Astrocyte (in vitro differentiated cells and primary cell): Measurements from ENCODE around the gene CORIN. TPM values are rescaled to one million over a fixed set of nuclear protein-coding genes. Genes with fewer than 3 reads are reported as not detected.

Experiments
- DNase-seq: peaks from one replicate; pipeline ENCODE4 v3.0.0-alpha.2; 2010; ENCODE audit warnings: low read depth
- FAIRE-seq: peaks from 2 replicates; lab custom pipeline; 2011; peaks lifted over from hg19 to GRCh38; lab: Jason Lieb, UNC
- H2AFZ ChIP-seq: 2 replicates; pipeline ENCODE4 v1.6.0; 2012; ENCODE audit warnings: low read depth, low read length, inconsistent platforms
- H3K27ac ChIP-seq: 2 replicates; pipeline ENCODE4 v1.5.1; 2011; ENCODE audit warnings: low read depth, low read length, inconsistent platforms
- H3K27me3 ChIP-seq: 2 replicates; pipeline ENCODE4 v1.6.0; 2011; ENCODE audit warnings: low read length, inconsistent platforms; ENCODE audit not compliant: insufficient read depth
- H3K36me3 ChIP-seq: 2 replicates; pipeline ENCODE4 v1.5.1; 2011; ENCODE audit warnings: low read length, inconsistent platforms; ENCODE audit not compliant: insufficient read depth
- H3K4me1 ChIP-seq: 2 replicates; pipeline ENCODE4 v1.5.1; 2011; ENCODE audit warnings: low read length, inconsistent platforms; ENCODE audit not compliant: insufficient read depth
- H3K4me2 ChIP-seq: 2 replicates; pipeline ENCODE4 v1.6.0; 2012; ENCODE audit warnings: low read length, inconsistent platforms
- H3K4me3 ChIP-seq: 2 replicates; pipeline ENCODE4 v1.5.1; 2011; ENCODE audit warnings: low read depth, mild to moderate bottlenecking, low read length, inconsistent platforms; ENCODE audit not compliant: insufficient read depth
- H3K79me2 ChIP-seq: 2 replicates; pipeline ENCODE4 v1.6.0; 2012; ENCODE audit warnings: mild to moderate bottlenecking, low read length, inconsistent platforms; ENCODE audit not compliant: insufficient read depth
- H3K9ac ChIP-seq: 2 replicates; pipeline ENCODE4 v1.6.0; 2012; ENCODE audit warnings: mild to moderate bottlenecking, low read length, inconsistent platforms
- H3K9me3 ChIP-seq: 2 replicates; pipeline ENCODE4 v1.5.1; 2012; ENCODE audit warnings: low read depth, mild to moderate bottlenecking, low read length, inconsistent platforms; ENCODE audit not compliant: insufficient read depth
- H4K20me1 ChIP-seq: 2 replicates; pipeline ENCODE4 v1.6.0; 2012; ENCODE audit warnings: low read length, inconsistent platforms; ENCODE audit not compliant: insufficient read depth
- H3K27ac Mint-ChIP-seq: one replicate; pipeline ENCODE4 v1.8.0; 2021; ENCODE audit warnings: mild to moderate bottlenecking, mixed read lengths; ENCODE audit not compliant: unreplicated experiment
- H3K27me3 Mint-ChIP-seq: one replicate; pipeline ENCODE4 v1.8.0; 2021; ENCODE audit warnings: low read depth, mixed read lengths; ENCODE audit not compliant: unreplicated experiment
- H3K36me3 Mint-ChIP-seq: one replicate; pipeline ENCODE4 v1.8.0; 2021; ENCODE audit warnings: low read depth, mixed read lengths; ENCODE audit not compliant: unreplicated experiment
- H3K4me1 Mint-ChIP-seq: one replicate; pipeline ENCODE4 v1.8.0; 2021; ENCODE audit warnings: low read depth, mixed read lengths; ENCODE audit not compliant: unreplicated experiment
- H3K4me3 Mint-ChIP-seq: one replicate; pipeline ENCODE4 v1.8.0; 2021; ENCODE audit warnings: mild to moderate bottlenecking, moderate library complexity, mixed read lengths; ENCODE audit not compliant: unreplicated experiment
- H3K9me3 Mint-ChIP-seq: one replicate; pipeline ENCODE4 v1.8.0; 2021; ENCODE audit warnings: mild to moderate bottlenecking, mixed read lengths; ENCODE audit not compliant: unreplicated experiment
- CTCF ChIP-seq: IDR thresholded peaks from 2 replicates; pipeline ENCODE4 v1.5.1; 2011; ENCODE audit warnings: low read depth, mild to moderate bottlenecking, inconsistent platforms, low read length, moderate library complexity; ENCODE audit not compliant: insufficient read depth
- EZH2 ChIP-seq: IDR thresholded peaks from 2 replicates; pipeline ENCODE4 v1.6.1; 2012; ENCODE audit warnings: mild to moderate bottlenecking, low read length, inconsistent platforms; ENCODE audit not compliant: insufficient read depth
- total RNA-seq: library from RNA; stranded (reverse); gene quantifications from 2 replicates; pipeline ENCODE4 v1.2.1, GENCODE V29; 2021

Gene CORIN
- total RNA-seq, 1 donor from 2014 or later = 0.20 TPM

DNA sequence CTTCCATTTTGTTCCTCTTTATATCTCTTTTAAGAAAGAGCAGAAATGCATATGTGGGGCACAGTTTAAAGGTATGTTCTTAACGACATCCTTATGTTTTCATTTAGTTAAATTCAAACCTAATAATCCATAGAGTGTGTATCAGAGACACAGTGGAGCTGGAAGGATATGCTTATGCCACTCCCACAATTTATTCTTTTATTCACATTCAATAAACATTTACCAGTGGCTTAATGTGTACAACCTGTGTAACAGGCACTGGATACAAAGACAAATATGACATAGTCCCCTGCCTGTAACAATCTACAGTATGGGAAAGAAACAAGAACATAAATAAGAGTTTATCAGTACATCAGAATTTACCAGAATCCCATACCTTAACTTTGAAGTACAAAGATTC lies 22.4 kb upstream of the CORIN start:
- no peaks in the 10 kb centered on the region for H3K79me2 ChIP-seq
- no peaks in the 10 kb centered on the region for H3K27me3 ChIP-seq
- H3K36me3 Mint-ChIP-seq = no peaks in the 10 kb centered on the region
- FAIRE-seq (no peak), DNase-seq (no peak)
- H3K9me3 Mint-ChIP-seq = no peaks in the 10 kb centered on the region
- H3K4me2 ChIP-seq = no peak overlapping the region
- no peaks in the 10 kb centered on the region for H3K9me3 ChIP-seq
- H3K4me3 ChIP-seq = no peak overlapping the region
- no peaks in the 10 kb centered on the region for H3K36me3 ChIP-seq
- peaks cover 26% of the 10 kb centered on the region for H3K4me1 Mint-ChIP-seq
- no peak overlapping the region for H3K27ac Mint-ChIP-seq
- peaks cover 18% of the 10 kb centered on the region for H3K4me1 ChIP-seq
- H3K27ac ChIP-seq = no peak overlapping the region
- no peak overlapping the region for H3K9ac ChIP-seq
- no peak overlapping the region for H2AFZ ChIP-seq
- H3K27me3 Mint-ChIP-seq = no peaks in the 10 kb centered on the region
- no peak overlapping the region for H3K4me3 Mint-ChIP-seq
- no peaks in the 10 kb centered on the region for H4K20me1 ChIP-seq
- TF ChIP-seq EZH2 (no peak), CTCF (no peak)

DNA sequence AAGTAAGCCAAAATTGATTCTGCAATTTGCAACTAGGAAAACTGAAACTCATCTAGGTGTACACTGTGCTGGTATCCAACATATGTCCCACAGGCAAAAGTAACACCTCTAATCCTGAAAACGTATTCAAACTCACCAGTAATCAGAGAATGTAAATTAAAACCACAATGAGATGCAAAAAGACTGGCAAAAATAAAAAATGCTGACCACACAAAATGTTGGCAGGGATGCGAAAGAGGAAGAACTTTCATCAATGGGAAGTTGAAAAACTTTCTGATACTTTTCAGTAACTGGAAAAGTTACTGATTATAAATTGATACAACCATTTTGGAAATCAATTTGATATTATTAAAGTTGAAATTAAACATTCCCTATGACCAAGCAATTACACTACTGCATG lies 20.1 kb upstream of the CORIN start:
- Mint-ChIP-seq H3K9me3 (no peaks in the 10 kb centered on the region), H3K4me3 (no peak overlapping the region), H3K4me1 (peaks cover 13% of the 10 kb centered on the region), H3K36me3 (no peaks in the 10 kb centered on the region), H3K27ac (no peak overlapping the region), H3K27me3 (no peaks in the 10 kb centered on the region)
- Histone ChIP-seq H3K9me3 (no peaks in the 10 kb centered on the region), H3K9ac (no peak overlapping the region), H2AFZ (no peak overlapping the region), H3K4me3 (no peak overlapping the region), H3K36me3 (peaks cover 8% of the 10 kb centered on the region), H3K4me2 (no peak overlapping the region), H3K27me3 (no peaks in the 10 kb centered on the region), H3K27ac (no peak overlapping the region), H3K4me1 (peaks cover 12% of the 10 kb centered on the region), H3K79me2 (no peaks in the 10 kb centered on the region), H4K20me1 (no peaks in the 10 kb centered on the region)
- TF ChIP-seq EZH2 = no peak
- no peak for TF ChIP-seq CTCF
- FAIRE-seq (no peak), DNase-seq (no peak)

- Mint-ChIP-seq H3K27me3 (no peaks in the 10 kb centered on the region), H3K36me3 (peaks cover 3% of the 10 kb centered on the region), H3K4me3 (no peak overlapping the region), H3K4me1 (peaks cover 11% of the 10 kb centered on the region), H3K9me3 (no peaks in the 10 kb centered on the region), H3K27ac (no peak overlapping the region)
- no peak overlapping the region for H3K27ac ChIP-seq
- FAIRE-seq (no peak), DNase-seq (no peak)
- H3K27me3 ChIP-seq = no peaks in the 10 kb centered on the region
- H4K20me1 ChIP-seq = no peaks in the 10 kb centered on the region
- peaks cover 6% of the 10 kb centered on the region for H3K4me1 ChIP-seq
- no peak overlapping the region for H3K4me3 ChIP-seq
- no peak overlapping the region for H3K9ac ChIP-seq
- no peak overlapping the region for H3K4me2 ChIP-seq
- no peak for TF ChIP-seq EZH2
- no peak for TF ChIP-seq CTCF
- H2AFZ ChIP-seq = no peak overlapping the region
- H3K9me3 ChIP-seq = no peaks in the 10 kb centered on the region
- H3K36me3 ChIP-seq = peaks cover 8% of the 10 kb centered on the region
- H3K79me2 ChIP-seq = no peaks in the 10 kb centered on the region
Measured at GRCh38 chr4:47856713-47857112, 18.8 kb upstream of the CORIN start.
